HG03432 (cell line): ENCODE results near the gene FCN1.

Source experiments
- ATAC-seq: cut with Tn5 transposase; IDR thresholded peaks from one replicate; pipeline ENCODE4 v1.9.1; 2021; ENCODE audit warnings: mild to moderate bottlenecking, moderate library complexity; ENCODE audit not compliant: unreplicated experiment

Gene FCN1

DNA sequence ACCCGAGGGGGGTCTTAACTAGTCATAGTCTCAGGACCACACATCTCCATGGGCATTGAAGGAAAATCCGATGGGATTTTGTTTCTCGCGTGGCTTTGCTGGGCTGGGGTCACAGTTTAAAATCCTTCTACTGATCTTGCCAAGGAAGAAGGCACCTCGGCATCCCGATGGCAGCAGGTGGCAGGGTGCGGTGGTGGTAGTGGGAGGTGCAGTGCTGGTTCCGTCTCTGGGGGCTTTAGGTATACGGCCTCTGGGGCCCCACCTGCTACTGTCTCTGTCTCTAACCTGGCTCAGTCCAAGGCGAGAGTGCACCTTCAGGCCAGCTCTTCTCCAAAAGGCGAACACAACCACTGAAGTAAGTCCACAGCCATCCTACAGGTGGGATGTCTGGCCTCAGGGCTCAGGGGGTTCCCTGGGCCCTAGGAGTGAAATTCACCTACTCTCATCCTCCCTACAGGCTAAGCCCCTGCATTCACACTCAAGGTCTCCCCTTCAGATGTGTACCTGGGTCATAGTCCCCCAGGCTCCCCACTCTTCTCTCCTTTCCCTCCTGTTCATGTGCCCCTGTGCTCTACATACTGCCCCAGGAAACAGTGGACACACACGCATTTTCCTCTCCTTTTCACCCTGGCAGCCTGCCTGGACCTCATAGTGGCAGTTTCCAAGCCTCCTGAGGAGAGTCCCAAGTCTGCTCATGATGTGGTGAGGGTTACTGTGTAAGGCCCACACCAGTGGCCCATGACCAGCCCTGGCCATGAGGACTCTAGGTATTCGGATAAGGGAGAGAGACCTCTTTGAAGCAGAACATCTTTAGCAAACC is 37.8 kb downstream of the FCN1 start:
- ATAC-seq: no peak

DNA sequence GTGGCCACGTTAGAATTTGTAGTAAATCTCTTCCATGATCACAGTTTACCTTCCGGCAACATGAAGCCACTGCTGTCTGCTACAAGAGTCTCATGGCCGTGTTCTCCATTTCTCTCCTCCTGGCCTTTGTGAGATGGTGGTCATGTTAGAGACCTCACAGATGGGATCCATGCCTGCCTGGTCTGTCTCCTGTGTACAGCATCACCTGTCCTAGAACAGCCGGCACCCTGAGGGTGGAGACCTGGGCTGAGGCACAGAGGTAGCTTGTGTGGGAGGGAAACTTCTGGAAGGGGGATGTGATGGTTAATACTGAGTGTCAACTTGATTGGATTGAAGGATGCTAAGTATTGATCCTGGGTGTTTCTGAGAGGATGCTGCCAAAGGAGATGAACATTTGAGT is 40.2 kb downstream of the FCN1 start:
- ATAC-seq: no peak

DNA sequence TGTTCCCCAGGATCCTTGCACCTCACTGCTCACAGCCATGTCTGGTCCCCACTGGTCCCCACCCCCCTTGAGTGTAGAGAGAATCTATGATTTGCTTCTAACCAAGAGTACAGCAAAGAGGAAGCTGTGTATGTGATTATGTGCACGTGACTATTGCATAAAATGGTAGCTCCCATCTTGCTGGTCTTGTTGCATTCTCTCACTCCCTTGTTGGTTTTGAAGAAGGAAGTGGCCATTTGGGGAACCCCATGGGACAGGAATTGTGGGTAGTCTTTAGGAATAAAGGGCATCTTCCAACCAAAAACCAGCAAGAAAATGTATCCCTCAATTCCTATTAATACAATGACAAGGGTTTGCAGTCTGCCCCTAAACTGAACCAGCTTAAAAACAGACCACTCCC is 42.3 kb downstream of the FCN1 start:
- no peak for ATAC-seq

DNA sequence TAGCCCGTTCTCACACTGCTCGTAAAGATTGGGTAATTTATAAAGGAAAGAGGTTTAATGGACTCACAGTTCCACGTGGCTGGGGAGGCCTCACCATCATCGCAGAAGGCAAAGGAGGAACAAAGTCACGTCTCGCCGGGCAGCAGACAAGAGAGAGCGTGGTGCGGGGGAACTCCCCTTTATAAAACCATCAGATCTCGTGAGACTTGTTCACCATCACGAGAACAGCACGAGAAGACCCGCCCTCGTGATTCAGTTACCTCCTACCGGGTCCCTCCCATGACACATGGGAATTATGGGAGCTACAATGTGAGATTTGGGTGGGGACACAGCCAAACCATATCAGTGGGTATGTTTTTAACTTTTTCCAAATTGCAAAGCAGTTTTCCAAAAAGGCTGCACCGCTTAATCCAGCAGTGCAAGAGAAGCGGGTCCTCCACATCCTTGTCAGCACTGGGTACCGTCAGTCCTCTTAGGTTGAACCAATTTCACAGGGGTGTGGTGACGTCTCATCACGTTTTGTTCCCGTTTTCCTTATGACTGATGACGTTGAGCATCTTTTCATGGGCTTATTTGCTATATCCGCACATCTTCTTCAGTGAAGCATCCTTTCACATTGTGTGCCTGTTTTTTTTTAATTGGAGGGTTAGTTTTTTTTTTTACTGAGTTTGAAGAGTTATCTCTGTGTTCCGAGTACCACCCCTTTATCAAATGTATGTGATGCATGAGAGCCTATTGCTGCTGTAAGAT is 45.1 kb downstream of the FCN1 start:
- ATAC-seq: no peak

DNA sequence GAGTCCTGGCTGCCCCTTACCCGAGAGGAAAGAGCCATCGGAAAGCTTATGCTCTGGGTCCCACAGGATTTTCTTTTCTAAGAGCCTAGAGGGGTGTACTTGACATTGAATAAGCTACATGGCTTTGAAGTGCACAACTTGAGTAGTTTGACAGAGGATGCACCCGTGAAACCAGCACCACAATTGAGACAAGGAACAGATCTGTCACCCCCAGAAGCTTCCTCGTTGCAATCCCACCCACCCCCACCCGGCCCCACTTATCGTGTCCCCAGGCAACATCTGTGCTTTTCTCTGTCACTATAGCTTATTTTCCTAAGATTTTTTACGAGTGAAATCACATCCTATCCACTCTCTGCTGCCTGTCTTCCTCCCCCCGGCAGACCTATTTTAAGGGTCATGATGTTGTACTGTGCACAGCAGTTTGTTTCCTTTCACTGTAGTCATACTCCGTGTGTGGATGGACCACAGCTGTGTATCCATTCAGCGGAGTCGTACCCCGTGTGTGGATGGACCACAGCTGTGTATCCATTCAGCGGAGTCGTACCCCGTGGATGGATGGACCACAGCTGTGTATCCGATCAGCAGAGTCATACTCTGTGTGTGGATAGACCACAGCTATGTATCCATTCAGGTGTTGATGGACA is 45.9 kb downstream of the FCN1 start:
- no peak for ATAC-seq

DNA sequence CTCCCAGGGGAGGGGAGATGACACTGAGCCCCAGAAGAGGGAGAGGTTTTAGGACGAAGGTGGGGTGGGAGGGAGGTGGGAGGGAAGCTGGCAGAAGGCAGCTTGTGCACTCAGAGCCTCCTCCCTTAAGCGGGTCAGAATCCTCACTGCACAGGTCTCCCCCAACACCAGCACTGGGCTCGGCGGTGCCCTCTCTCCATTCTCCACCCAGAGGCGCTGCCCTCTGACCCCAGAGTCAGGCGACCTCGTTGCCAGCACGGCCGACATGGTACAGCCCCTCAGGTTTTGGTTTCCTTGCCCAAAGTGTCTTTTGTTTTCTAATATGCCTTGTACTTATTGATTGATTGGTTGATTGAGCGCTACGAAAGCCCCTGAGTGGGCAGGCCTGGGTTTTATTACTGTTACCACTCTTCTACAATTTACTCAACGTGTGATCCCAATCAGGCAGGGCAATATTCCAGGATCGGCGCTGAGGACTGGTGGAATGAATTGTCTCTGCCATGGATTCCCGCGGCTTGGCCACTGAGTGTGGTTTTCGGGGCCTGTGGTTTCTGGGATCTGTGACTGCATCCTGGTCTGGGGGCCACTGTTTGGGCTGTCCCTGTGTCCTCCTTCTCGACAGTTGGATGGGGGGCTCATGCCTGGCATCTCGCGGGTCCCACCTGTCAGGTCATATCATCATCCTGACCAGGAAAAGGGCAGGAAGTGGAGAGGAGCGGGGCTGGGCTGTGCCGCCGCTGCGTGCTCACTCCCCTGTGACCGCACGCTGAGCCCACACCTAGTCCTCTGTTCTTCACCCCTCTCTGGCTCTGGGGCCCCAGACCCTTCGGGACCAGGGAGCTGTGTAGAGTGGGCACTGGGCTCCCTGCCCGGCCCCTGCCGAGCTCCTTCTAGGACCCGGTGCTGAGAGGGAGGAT is 46.7 kb downstream of the FCN1 start:
- no peak for ATAC-seq

DNA sequence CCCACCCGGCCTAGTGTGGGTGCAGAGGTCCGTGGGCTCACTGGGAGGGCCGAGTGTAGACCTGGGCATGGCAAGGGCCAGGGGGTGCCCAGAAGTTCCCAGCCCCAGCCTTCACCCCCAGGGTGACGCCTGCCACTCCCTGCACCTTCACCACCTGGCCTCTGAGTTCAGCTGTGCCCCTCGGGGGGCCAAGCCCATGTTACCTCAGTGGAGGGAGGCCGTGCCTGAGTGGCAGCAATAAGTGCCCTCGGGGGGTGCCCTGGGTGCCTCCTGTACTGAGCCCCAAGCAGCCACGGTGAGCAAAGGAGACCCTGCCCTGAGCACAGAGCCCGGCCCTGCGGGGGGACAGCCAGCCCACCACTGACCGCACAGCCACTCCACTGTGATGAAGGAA is 47.4 kb downstream of the FCN1 start:
- ATAC-seq: no peak

DNA sequence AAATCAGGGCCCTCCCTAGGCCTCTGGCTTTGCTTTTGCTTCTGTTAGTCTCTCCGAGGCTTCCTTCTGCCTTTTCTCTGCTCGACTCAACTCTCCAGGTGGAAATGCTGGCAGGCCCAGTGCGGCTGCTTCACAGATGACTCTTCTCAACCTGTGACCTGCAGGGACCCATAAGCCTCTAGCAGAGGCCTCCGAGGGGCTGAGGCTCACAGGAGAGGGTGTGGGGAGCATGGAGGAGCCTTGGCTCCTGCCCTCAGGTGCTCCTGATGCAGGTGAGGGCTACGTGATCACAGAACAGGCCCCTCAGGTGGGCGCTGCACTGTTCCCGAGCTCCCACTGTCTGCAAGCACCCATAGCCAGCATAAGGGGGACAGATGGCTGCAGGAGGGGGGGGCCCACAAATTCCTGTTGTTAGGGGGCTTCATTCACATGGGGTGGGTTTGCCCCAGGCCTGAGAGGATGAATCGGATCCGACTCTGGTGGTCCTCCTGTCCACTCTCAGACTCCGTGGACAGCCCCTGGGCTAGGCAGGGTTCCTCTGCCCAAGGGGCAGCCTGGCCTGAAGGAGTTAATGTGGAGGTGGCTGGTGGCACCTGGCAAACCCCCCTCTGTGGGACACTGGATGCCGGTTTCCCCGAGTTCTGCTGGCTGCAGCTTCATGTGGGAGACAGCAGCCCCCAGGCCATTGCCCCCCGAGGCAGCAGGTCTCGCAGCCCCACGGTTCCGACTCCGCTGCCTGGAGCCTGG is 48.0 kb downstream of the FCN1 start:
- ATAC-seq: no peak

DNA sequence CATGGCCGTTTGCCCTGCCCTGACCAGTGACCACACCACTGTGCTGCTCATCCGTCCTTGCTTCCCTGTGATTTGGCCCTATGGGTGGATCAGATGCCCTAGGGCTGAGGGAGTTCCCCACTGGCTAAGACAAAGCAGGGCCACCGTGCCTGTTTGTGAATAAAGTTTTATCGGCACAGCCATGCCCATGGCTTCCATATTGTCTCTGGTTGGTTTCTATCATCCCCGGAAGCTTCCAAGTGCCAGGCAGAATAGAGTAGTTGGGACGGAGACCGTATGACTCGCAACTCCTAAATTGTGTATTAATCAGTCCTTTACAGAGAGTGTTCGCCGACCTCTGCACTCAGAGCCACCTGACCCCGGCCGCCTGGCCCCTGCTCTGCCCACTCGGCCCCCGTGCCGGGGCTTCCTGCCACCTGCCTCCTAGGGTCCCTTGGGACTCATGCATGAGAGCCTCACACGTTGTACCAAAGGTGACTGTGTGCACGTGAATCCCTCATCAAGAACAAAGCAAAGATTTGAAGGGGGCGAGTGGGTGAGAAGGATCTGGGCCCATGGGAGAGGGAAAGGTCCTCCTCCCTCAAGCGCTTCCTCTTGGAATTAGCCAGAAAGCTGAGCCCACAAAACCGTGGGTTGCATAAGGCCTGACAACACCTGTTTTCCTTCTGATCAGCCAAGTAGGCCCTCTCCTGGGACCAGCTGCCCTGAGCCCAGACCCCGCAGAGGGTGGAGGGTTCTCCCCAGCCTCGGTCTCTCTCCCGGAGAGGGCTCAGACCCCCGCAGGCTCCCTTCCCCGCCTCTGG is 48.8 kb downstream of the FCN1 start:
- ATAC-seq: no peak

DNA sequence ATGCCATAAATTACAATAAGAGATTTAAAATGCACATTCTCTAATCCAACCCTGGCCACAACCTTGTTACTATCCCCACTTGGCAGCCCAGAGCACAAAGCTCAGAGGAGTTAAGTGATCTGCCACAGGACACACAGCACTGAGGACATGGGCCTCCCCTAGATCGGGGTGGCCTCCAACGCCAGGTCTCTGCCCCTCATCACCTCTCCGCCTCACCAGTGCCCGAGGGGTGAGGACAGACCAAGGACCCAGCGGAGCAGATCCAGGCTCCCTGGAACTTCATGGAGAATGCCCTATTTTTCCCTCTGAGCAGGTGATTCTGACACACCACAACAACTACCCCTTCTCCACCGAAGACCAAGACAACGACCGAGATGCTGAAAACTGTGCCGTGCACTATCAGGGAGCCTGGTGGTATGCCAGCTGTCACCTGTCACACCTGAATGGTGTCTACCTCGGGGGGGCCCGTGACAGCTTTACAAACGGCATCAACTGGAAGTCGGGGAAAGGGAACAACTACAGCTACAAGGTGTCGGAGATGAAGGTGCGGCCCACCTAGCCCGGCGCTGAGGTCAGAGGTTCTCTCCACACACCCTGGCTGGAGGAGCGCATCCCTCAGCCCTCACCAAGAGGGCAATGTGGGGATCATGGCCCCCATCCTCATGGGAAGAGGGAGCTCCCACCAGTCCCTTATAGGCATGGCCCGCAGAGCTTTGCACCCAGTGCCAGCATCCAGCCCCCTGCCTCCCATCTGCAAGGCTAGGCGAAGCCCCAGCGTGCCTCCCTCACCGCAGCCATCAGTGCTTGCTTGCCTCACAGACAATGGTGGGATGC is 49.6 kb downstream of the FCN1 start:
- ATAC-seq: no peak

DNA sequence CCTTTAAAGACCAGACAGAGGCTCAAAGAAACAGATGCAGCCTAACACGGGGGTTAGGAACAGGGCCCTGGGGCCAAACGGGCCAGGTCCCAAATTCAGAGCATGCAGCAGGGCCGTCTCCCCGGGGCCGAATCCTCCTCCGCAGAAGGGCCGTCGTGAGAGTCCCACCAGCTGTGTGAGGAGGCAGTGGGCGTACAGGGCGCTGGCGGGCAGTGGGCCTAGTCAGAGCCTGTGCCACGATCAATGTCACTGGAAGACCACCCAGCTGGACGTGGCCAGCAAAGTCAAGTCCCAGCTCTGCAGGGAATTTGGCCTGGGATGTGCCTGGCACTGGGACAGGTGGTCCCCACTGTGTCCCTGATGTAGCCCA is 52.9 kb downstream of the FCN1 start:
- no peak for ATAC-seq

DNA sequence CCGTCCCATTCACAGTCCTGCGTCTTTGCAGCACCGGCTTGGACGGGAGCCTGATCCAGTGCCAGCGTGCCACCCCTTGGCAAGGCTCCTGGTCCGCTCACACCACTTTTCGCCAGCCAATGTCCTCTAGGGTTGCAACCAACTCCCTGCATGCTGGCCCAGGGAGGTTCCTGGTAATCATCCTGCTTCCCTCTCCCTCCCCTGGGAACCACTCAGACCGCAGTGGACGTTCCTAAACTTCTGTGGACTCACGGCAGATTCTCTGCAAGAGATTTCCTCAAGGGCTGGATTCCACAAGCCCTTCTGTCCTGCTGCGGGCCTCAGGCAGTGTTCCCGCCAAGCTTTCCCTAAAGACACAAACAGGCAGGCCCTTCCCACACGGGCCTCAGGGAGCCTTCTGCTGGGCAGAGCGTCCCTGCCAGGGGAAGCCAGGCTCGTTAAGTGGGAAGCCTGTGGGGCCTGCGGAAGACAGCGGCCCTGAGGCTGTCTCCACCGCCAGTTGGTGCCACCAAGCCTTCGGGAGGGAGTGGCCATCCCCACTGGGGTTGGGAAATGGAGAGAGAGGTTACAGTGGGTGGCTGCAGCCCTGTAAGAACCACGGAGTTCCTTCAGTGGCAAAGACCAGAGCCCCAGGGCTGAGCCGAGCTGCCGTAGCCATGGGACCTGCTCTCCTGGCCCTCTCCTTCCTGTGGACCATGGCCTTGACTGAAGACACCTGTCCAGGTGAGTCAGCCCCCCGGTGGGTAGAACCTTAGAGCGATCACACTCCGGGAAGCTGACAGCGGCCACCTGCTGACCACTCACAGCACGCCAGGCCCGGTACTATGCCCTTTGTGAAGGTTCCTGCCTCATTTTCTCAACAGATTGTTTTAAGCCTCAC is 53.5 kb downstream of the FCN1 start:
- no peak for ATAC-seq

DNA sequence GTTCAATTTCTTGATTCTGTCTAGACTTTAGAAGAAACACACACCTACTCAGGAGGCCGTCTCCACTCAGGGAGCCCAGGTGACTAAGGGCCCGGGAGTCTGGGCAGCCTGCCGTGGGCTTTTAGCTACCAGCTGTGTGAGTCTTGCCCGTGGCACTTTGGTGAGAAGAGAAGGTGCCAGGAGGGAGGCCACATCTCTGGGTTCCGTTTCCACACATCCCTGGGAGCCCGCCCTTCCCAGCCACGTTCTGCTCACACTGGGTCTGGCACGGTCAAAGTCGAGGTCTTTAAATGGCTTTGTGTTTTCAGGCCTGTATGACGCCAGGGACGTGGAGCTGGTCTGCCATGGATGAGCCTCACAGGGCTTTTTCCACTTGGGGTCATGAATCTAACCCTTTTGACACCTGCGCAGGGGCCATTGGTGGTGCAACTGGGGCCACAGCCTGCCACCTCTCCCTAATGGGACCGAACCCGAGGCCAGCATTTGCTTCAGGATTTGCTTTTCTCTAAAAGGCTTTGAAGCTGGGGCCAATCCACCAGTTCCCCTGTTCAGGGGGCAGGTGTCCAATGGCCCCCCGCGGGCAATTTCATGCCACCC is 54.3 kb downstream of the FCN1 start:
- no peak for ATAC-seq

DNA sequence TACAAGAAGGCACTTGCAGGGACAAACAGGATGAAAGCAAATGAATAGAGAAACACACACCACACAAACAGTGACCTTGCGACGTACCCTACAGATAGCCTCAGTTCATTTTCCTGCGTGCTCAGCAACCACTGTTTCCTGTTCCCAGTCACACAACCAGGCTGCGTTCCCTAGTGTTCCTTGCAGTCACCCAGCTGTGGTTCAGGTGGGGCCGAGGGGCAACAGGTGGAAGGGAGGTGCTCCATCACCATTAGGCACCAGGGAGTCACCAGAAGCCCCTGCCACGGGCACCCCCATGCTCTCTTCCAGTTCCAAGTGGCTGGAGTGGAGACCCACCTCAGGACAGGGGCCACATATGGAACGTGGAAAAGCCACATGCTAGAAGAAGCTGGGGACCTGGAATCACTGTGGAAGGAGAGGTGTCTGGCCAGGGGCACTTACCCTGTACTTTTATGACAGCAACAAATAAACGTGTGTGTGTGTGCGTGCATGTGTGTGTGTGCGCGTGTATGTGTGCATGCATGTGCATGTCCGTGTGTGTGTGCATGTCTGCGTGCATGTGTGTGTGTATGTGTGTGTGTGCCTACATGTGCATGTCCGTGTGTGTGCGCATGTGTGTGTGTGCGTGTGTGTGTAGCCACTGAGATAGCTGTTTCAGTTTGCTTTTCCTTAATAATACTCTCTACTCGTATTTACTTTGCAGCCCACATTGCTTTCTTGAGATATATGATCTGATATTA is 55.9 kb downstream of the FCN1 start:
- ATAC-seq: no peak

DNA sequence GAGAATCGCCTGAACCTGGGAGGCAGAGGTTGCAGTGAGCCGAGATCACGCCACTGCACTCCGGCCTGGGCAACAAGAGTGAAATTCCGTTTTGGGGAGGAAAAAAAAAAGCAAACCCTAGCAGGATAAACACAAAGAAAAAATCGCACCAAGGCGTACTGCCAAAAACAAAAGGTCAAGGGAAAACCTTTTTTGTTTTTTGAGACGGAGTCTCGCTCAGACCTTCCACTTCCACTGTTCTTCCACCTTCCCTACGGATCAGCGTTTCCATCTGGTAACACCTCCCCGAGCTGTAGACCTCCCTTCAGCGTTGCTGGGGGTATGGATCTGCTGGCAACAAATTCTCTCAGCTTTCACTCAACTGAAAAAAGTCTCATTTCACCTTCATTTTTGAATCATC is 57.2 kb downstream of the FCN1 start:
- no peak for ATAC-seq

DNA sequence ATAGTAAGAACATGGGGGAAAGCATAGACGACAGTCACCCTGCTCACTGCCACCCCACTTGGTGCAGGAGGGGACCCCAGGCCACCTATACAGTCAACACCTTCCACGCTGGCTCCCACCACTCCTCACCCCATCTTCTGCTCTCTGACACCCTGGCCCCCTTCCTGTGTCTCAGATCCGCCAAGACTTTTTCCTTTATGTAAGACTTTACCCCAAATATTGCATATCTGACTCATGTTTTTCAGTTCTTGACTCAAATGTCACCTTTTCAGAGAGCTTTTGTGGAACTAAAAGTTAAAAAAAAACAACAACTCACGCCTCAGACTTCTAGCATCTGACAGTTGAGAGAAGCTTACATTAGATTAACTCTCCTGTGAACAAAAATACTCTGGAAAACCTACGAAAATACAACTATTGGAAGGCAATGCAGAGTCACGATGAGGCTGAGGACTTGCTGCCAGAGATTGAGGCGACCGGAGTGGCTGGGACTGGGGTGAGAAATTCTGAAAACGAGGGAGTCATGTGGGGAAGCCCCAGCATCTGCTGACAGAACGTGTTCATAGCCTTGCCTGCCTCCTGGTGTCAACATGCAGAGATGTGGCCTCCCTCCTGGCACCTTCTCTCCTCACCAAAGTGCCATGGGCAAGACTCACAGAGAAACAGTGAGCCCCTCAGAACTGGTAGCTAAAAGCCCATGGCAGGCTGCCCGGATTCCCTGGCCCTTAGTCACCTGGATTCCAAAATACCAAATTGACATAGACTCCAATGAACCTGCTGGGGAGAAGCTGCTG is 59.5 kb downstream of the FCN1 start:
- ATAC-seq: peak; percentile 80
